Retinal pigment epithelial cell (primary cell): ENCODE results near the gene AP3S2.

Experiments used
- DNase-seq: peaks from one replicate; pipeline ENCODE4 v3.0.0-alpha.2; 2010; ENCODE audit warnings: low read depth
- H3K4me3 ChIP-seq: 2 replicates; pipeline ENCODE4 v1.5.1; 2011; ENCODE audit warnings: mild to moderate bottlenecking, low read length, control low read depth, moderate library complexity
- TF ChIP-seq, protein P1 (sequence below): conservative IDR thresholded peaks from 2 replicates; pipeline ENCODE4 v1.5.1; 2011; ENCODE audit warnings: low read depth, low read length, control low read depth, inconsistent platforms

AP3S2 gene

DNA sequence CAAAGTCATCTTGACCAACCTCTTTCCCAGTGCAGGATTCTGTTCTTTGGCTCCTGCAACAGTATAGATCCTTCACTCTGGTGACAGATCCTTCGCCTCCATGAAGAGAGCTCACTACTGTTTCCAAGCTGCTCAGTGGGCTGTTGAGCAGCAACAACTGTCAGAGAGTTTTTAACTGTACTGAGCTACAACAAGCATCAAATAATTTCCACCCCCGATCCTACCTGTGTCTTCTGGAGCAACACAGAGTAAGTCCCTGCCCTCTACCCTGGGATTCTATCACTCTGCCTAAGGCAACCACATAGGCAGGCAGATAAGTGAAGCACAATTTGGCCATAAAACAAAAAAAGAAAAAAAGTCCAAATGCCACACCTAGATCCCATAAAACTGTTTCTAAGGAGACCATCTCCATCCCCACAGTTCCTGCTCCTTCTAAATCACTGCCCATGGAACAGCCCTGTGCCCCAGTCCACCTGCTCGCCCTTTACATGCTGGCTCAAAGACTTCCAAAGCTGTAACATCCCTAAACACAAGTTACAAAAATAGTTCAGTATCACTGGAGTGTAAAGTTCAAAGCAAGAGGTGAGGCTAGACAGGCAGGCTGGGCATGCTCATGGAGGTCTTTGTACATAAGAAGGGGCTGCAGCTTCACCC, 41.3 kb downstream of the AP3S2 start:
- DNase-seq, result no peak
- no peak overlapping the region for H3K4me3 ChIP-seq
- TF ChIP-seq, protein P1, sequence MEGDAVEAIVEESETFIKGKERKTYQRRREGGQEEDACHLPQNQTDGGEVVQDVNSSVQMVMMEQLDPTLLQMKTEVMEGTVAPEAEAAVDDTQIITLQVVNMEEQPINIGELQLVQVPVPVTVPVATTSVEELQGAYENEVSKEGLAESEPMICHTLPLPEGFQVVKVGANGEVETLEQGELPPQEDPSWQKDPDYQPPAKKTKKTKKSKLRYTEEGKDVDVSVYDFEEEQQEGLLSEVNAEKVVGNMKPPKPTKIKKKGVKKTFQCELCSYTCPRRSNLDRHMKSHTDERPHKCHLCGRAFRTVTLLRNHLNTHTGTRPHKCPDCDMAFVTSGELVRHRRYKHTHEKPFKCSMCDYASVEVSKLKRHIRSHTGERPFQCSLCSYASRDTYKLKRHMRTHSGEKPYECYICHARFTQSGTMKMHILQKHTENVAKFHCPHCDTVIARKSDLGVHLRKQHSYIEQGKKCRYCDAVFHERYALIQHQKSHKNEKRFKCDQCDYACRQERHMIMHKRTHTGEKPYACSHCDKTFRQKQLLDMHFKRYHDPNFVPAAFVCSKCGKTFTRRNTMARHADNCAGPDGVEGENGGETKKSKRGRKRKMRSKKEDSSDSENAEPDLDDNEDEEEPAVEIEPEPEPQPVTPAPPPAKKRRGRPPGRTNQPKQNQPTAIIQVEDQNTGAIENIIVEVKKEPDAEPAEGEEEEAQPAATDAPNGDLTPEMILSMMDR, result no peak

- H3K4me3 ChIP-seq, result no peak overlapping the region
- TF ChIP-seq, protein P1, result no peak
- DNase-seq, result no peak
Measured at GRCh38 chr15:89851673-89852341, 42.0 kb downstream of the AP3S2 start.

DNA sequence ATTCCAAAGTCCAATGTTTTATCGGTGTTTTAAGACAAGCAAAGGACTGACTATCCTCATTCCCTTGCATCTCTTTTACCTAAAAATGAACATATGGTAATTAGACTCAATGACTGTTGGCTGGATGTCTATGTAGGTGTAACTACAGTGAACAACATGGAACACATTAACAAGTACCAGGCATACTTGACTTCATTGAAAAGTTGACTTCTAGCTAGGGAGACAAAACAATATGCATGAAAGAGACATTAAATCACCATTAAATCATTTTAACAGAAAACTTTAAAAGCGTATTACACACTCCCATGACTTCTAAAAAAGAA, 44.9 kb downstream of the AP3S2 start:
- no peak for DNase-seq
- no peak overlapping the region for H3K4me3 ChIP-seq
- TF ChIP-seq, protein P1, result no peak

GRCh38 chr15:89847101-89847500, 46.7 kb downstream of the AP3S2 start:
- DNase-seq, result no peak
- TF ChIP-seq, protein P1, result no peak
- H3K4me3 ChIP-seq, result no peak overlapping the region

DNA sequence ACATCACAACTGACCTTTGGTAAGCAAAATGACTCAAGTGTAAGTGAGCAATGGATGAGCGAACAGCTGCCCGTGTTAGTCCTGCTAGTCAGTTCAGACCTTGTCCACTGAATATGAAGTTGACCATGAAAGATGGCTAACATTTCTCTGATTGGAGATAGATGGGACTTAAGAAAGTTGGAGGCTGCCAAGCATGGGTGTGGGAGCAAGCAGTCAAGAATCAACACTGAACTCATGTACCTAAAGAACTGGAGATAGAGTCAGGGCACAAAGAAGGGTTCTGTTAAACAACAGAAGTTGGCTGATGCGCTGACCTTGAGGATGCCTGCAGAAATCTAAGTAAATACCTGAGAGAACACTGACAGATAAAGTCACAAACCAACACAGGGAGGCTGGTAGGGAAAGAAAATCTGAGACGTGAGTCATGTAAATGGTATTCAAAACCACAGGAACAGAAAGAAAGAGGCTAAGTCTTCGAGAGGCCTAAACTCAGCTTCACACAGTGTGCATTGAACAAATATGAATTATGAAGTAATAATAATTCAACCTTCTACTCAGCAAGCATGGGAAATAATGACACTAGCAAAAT, 48.4 kb downstream of the AP3S2 start:
- H3K4me3 ChIP-seq, result no peak overlapping the region
- peak; percentile 79 for DNase-seq

GRCh38 chr15:89841962-89842361, 51.8 kb downstream of the AP3S2 start:
- DNase-seq, result no peak
- TF ChIP-seq, protein P1, result no peak
- H3K4me3 ChIP-seq, result no peak overlapping the region

More for the DNA sequence above, 48.4 kb downstream of the AP3S2 start:
- TF ChIP-seq, protein P1, result no peak

DNA sequence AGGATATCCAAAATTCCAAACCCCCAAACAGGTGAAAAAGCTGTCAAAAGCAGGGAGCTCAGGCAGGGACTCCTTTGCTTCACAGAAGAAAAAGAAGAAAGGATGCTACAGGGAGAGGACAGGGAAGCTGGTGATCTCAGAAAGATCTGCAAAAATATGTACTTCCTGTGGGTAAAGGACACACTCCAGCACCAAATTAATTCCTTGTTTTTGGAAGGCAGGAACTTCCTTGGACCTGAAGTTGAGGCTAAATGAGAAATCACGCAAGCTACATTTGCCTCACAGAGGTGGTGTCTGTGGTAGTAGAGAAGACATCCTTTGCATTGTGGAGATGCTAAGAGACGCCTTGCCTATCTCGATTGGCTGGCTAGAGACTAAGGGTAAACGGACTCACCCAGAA, 52.5 kb downstream of the AP3S2 start:
- DNase-seq, result no peak
- H3K4me3 ChIP-seq, result no peak overlapping the region
- TF ChIP-seq, protein P1, result no peak
